Sigmoid colon (tissue), 4 donors: ENCODE measurements around the gene KBTBD6.

ENCODE experiments used
- EP300 ChIP-seq, 4 donors: sonication (generic); formaldehyde crosslinking; IDR thresholded peaks; one replicate each; pipeline ENCODE4 v1.6.1; 2017; ENCODE audit warnings: antibody characterized with exemption in 4 of 4
- POLR2A ChIP-seq, 2 donors: fragments of 450-650 bp; IDR thresholded peaks; one replicate each; pipeline ENCODE4 v1.6.1; 2016; ENCODE audit warnings: antibody characterized with exemption in 2 of 2, mild to moderate bottlenecking in 2 of 2, moderate library complexity in 2 of 2
- POLR2AphosphoS5 ChIP-seq, 4 donors: sonication (generic); formaldehyde crosslinking; IDR thresholded peaks; one replicate each; pipeline ENCODE4 v1.6.1; 2017; ENCODE audit warnings: antibody characterized with exemption in 4 of 4
- TF ChIP-seq, protein P1 (sequence below), 4 experiments: fragments of 450-650 bp in 3 of 4; fragments of 200-600 bp in 1 of 4; IDR thresholded peaks; one replicate each; pipeline ENCODE4 v1.5.1; 2016 to 2019; ENCODE audit warnings: antibody characterized with exemption in 4 of 4, mild to moderate bottlenecking in 3 of 4, moderate library complexity in 2 of 4

DNA sequence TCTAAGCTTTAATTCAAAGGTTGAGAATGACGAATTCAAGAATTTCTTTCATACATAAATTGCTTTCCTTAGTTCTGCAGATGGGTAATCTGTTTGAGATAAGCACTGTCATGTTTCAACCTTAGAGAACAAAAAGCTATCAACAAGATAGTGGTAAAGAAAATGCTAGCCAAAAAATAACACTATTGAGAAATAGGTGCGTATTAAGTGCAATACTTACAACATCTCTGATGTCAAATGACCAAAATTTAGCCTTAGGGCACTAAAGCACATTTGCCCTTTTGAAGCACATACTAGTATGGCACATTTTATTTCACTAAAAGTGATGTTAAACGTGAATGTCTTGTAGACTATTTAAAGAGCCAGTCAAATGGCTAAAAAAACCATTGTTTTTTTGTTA, 4.9 kb downstream of the KBTBD6 start:
- TF ChIP-seq, protein P1, sequence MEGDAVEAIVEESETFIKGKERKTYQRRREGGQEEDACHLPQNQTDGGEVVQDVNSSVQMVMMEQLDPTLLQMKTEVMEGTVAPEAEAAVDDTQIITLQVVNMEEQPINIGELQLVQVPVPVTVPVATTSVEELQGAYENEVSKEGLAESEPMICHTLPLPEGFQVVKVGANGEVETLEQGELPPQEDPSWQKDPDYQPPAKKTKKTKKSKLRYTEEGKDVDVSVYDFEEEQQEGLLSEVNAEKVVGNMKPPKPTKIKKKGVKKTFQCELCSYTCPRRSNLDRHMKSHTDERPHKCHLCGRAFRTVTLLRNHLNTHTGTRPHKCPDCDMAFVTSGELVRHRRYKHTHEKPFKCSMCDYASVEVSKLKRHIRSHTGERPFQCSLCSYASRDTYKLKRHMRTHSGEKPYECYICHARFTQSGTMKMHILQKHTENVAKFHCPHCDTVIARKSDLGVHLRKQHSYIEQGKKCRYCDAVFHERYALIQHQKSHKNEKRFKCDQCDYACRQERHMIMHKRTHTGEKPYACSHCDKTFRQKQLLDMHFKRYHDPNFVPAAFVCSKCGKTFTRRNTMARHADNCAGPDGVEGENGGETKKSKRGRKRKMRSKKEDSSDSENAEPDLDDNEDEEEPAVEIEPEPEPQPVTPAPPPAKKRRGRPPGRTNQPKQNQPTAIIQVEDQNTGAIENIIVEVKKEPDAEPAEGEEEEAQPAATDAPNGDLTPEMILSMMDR (IDR thresholded peaks at IDR 0.05), result no peak
- TF ChIP-seq POLR2AphosphoS5 (IDR thresholded peaks at IDR 0.05) (no peak), POLR2A (IDR thresholded peaks at IDR 0.05) (no peak), EP300 (IDR thresholded peaks at IDR 0.05) (no peak)
